GM18505 (cell line): ENCODE measurements around the gene MAP4K1.
A peak's percentile ranks its signal among the peaks of the same experiment; 100 is the strongest.
"Not testable (repeated sequence)": the region's sequence is repeated elsewhere in the genome, so short reads cannot be mapped to it uniquely, and the experiment has no call there.

Experiments used
- ATAC-seq: cut with Tn5 transposase; IDR thresholded peaks from one replicate; pipeline ENCODE4 v1.9.1; 2021; ENCODE audit not compliant: unreplicated experiment
- POLR2A ChIP-seq: IDR thresholded peaks from 4 replicates; pipeline ENCODE4 v1.6.1; 2011; ENCODE audit warnings: borderline replicate concordance; ENCODE audit not compliant: insufficient read depth, insufficient read length; ENCODE audit errors: extremely low read depth

The MAP4K1 gene

GRCh38 chr19:38647966-38648768 lies 30.4 kb upstream of the MAP4K1 start:
- TF ChIP-seq POLR2A, result no peak

GRCh38 chr19:38647368-38647965 lies 29.7 kb upstream of the MAP4K1 start, which contains the start of gene ACTN4:
TSS of gene ACTN4 (plus strand) at chr19:38647649. CDS start at chr19:38647746, 97 bp downstream.
- ATAC-seq, result peak; percentile 92
- TF ChIP-seq POLR2A, result peak; percentile 98

More at GRCh38 chr19:38647966-38648768, 30.4 kb upstream of the MAP4K1 start:
- no peak for ATAC-seq

DNA sequence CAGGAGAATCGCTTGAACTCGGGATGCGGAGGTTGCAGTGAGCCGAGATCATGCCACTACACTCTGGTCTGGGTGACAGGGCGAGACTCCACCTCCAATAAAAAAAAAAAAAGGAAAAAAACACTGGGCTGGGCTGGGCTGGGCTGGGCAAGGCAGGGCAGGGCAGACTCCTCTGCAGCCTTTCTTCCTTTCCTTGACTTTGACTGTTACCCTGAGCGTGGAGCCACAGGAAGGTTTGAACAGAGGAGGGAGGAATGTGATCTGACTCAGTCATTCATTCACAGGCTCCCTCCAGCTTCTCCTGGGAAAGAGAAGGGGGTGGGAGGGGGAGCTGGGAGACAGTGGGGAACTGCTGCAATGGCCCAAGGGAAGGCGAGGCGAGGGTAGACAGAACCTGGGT lies 27.0 kb upstream of the MAP4K1 start:
- ATAC-seq, result no peak

DNA sequence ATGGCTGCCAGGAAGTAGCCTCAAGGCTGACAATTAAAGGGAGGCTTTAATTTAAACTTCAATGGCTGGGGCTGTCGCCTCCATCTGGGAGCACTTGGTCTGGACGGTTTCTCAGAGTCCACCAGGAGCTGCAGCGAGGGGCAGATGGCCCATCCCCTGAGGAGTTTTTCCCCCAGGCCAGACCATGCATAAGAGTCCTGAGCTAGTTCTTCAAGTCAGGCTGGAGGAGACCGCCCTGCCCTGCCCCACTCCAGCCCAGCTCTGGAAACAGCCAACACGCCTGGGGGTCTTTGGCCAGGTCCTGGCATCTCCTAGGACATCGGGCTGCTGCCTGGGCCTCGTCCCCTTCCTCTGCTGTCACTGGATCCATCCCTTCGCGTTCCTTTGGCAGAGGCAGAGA lies 24.4 kb upstream of the MAP4K1 start:
- TF ChIP-seq POLR2A, result no peak
- no peak for ATAC-seq

More for the DNA sequence above, 27.0 kb upstream of the MAP4K1 start:
- no peak for TF ChIP-seq POLR2A

GRCh38 chr19:38640368-38640767 lies 22.6 kb upstream of the MAP4K1 start:
- ATAC-seq, result no peak
- no peak for TF ChIP-seq POLR2A

GRCh38 chr19:38639679-38640078 lies 21.9 kb upstream of the MAP4K1 start:
- no peak for TF ChIP-seq POLR2A
- no peak for ATAC-seq

- TF ChIP-seq POLR2A, result no peak
- no peak for ATAC-seq
Measured at GRCh38 chr19:38638461-38638860, 20.7 kb upstream of the MAP4K1 start.

DNA sequence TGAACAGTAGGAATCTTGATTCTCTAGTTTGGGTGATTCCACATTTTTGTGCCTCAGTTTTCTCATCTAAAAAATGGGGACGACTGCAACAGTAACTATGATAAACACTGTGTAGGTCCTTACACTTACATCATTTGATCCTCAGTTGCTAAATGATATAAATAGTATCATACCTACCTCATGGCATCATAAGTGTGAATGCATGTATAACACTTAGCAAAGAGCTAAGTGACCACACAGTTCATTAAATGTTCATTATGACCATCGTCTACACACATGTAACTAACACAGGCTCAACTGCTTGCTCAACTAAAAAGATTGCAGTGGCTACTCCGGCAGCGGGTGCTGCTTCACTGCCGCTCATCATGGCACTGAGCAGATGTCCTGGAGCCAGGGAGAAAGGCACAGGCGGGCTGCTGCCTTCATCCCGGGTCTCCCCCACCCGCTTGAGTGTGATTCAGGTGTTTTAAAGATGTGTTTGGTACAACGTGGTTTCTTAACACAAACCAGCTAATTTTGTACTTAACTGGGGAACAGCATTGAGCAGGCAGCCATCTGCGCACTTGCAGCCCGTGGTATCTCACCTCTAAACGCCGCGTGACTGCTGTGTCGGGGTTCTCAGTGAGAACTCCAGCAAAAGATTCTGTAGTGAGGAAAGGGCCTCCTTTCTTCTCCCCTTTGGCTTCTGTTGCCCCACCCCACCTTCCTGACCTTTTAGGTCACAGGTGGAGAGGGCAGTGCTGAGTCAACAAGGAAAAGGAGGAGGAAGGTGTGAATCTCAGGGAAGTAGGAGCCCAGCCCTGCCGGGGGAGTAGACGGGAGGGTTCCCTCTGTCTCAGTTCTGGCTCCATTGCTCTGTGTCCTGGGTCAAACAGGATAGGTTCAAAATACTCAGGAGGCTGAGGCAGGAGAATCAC lies 18.0 kb upstream of the MAP4K1 start:
- no peak for TF ChIP-seq POLR2A
- ATAC-seq, result no peak

DNA sequence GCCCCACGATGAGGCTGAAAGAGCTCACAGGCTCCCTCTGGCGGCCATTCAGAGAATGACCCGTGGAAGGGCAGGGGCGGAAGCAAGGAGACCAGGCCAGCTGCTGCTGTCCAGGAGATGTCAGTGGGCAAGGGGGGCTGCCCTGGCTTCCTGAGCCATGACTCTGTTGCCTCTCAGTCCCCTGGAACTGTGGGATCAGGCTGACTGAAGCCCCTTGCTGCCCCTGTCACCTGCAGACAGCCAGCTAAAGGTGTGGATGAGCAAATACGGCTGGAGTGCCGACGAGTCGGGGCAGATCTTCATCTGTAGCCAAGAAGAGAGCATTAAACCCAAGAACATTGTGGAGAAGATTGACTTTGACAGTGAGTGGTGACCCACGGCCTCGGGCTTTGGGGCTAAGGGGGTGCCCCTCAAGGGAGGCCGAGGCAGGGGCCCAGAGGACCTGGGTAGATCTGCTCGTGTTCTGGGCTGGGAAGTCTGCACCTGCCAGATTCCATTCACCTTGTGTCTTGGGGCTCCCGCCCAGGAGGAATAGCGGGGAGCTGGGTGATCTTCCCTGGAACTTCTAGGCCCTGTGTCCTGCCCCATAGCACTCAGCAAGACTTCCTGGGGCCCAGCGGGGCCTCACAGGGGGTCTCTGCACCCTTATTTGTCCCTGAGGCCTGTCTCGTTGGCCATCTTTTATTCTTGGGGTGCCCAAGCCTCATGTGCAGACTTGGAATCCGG lies 17.2 kb upstream of the MAP4K1 start:
- TF ChIP-seq POLR2A, result no peak
- ATAC-seq, result no peak

DNA sequence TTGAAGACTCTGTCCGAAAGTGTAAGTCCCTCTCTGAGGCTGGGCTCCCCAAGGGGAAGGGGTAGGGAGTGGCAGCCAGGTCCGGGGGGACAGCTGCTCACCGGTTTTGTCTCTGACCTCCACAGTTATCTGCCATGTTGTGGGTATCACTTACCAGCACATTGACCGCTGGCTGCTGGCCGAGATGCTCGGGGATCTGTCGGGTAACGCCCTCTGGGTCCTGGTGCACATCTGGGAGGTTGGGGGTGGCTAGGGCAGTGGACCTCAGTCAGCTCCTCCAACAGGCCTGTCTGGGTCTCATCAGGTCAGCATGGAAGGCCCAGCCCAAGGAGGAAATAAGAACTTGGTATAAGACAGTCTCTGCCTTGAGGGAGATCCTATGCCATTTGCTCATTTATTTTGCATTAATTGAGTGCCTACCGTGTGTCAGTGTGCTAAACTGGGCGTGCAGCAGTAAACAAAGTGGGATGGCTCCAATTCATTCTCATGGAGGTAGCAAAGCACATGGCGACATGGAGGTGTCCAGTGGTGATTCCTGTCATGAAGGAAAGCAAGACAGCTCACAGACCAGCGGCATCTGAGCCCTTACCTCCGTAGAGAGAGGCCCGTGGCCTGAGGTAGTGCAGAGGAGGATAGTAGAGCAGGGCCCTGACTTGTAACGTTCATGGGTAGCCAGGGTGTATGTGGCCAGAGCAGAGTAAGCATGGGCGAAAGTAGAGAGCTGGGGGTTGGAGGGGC lies 14.9 kb upstream of the MAP4K1 start:
- TF ChIP-seq POLR2A, result no peak
- no peak for ATAC-seq

- not testable (repeated sequence) for ATAC-seq
Measured at GRCh38 chr19:38631811-38632475, 14.2 kb upstream of the MAP4K1 start.

DNA sequence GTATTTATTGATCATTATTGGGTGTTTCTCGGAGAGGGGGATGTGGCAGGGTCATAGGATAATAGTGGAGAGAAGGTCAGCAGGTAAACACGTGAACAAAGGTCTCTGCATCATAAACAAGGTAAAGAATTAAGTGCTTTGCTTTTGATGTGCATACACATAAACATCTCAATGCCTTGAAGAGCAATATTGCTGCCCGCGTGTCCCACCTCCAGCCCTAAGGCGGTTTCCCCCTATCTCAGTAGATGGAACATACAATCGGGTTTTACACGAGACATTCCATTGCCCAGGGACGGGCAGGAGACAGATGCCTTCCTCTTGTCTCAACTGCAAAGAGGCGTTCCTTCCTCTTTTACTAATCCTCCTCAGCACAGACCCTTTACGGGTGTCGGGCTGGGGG lies 13.5 kb upstream of the MAP4K1 start:
- not testable (repeated sequence) for ATAC-seq

GRCh38 chr19:38629568-38629967 lies 11.8 kb upstream of the MAP4K1 start:
- no peak for ATAC-seq
- no peak for TF ChIP-seq POLR2A
